Fibroblast of the aortic adventitia (primary cell): Measurements from ENCODE around the gene ABHD18. TPM values are rescaled to one million over a fixed set of nuclear protein-coding genes. Genes with fewer than 3 reads are reported as not detected.

ENCODE experiments used
- DNase-seq: peaks from one replicate; pipeline ENCODE4 v3.0.0-alpha.2; 2010; ENCODE audit warnings: low read depth
- H3K4me3 ChIP-seq: 2 replicates; pipeline ENCODE4 v1.5.1; 2011; ENCODE audit warnings: low read depth, mild to moderate bottlenecking, control low read depth, low read length, moderate library complexity
- total RNA-seq: library from RNA; depleted of rRNA; stranded (reverse); fragments of >200 nt; gene quantifications from 2 replicates; pipeline ENCODE4 v1.2.3, GENCODE V29; 2012; ENCODE audit warnings: low replicate concordance
- TF ChIP-seq, protein P1 (sequence below): IDR thresholded peaks from 2 replicates; pipeline ENCODE4 v1.5.1; 2011; ENCODE audit warnings: mild to moderate bottlenecking, low read length, control low read depth, inconsistent platforms; ENCODE audit not compliant: insufficient read depth

The ABHD18 gene
- total RNA-seq, 1 donor = 6.0 TPM

DNA sequence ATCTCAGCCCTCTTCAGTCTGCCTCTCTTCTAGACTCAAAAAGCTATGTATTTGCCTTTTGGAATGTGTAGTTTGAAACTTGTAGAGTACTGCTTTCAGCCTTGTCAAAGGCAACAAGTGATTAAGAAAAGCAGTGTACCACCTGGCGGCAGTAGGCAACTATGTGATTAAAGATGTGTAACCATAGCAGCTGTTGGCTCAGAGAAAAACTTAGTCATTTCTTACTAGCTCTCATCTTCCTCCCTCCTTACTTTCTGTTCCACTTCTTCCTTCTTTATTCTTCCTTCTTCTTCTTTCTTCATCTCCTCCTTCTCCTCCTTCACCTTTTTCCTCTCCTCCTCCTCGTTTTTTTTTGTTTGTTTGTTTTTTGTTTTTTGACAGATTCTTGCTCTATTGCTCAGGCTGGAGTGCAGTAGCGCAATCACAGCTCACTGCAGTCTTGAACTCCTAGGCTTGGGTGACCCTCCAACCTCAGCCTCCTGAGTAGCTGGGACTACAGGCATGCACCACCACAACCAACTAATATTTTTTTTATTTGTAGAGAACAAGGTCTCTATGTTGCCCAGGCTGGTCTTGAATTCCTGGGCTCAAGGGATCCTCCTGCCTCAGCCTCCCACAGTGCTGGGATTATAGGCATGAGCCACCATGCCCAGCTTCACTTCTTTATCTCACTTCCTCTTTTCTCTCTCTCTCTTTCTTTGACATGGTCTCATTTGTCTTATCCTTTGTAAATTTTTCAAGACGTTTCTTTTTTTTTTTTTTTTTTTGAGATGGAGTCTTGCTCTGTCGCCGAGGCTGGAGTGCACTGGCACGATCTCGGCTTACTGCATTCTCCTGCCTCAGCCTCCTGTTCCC is 32.6 kb downstream of the ABHD18 start:
- H3K4me3 ChIP-seq = no peak overlapping the region
- peak; percentile 51 for DNase-seq
- TF ChIP-seq, protein P1, sequence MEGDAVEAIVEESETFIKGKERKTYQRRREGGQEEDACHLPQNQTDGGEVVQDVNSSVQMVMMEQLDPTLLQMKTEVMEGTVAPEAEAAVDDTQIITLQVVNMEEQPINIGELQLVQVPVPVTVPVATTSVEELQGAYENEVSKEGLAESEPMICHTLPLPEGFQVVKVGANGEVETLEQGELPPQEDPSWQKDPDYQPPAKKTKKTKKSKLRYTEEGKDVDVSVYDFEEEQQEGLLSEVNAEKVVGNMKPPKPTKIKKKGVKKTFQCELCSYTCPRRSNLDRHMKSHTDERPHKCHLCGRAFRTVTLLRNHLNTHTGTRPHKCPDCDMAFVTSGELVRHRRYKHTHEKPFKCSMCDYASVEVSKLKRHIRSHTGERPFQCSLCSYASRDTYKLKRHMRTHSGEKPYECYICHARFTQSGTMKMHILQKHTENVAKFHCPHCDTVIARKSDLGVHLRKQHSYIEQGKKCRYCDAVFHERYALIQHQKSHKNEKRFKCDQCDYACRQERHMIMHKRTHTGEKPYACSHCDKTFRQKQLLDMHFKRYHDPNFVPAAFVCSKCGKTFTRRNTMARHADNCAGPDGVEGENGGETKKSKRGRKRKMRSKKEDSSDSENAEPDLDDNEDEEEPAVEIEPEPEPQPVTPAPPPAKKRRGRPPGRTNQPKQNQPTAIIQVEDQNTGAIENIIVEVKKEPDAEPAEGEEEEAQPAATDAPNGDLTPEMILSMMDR = peak; percentile 22

DNA sequence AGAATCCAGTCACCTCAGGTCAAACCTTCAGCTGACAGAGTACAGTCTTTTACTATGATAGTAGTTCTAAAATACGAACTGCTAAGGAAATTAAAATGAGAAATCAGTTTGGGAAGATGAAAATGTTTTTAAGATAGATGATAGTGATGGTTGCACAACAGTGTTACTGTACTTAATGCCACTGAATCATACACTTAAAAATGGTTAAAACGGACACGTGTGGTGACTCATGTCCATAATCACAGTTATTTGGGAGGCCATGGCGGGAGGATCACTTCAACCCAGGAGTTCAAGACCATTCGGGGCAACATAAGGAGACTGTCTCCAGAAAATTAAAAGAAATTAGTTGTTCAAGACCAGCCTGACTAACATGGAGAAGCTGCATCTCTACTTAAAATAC is 41.4 kb downstream of the ABHD18 start:
- DNase-seq = peak; percentile 4
- TF ChIP-seq, protein P1 = no peak
- no peak overlapping the region for H3K4me3 ChIP-seq

DNA sequence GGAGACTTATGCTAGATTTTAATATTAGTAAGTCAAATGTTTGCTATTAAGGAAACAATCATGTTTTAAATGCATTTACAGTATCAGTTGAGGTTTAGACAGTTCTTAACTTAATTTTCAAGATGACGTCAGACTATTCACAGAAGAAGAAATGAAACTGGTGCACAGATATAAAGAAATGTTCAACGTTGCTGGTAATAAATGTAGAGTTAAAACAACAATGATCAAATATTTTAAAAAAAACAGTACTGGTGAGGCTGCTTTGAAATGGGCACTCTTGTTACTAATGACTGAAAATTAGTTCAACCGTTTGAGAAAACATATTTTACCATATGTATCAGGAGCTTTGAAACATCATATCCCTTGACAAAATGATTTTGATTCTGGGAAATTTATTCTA is 44.2 kb downstream of the ABHD18 start:
- TF ChIP-seq, protein P1 = no peak
- no peak overlapping the region for H3K4me3 ChIP-seq
- DNase-seq = no peak

DNA sequence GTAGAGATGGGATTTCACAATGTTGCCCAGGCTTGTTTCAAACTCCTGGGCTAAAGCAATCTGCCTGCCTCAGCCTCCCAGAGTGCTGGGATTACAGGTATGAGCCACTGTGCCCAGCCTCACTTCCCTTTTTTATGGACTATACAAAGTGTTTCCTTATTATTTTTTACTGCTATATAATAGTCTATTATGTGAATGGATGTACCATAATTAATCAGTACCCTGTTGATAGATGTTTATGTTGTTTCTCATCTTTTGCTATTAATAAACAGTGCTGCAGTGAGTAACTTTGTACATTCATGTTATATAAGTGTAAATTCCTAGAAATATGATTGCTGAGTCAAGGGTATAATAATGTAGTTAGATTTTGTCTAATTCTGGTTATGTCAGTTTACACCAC is 60.1 kb downstream of the ABHD18 start:
- no peak overlapping the region for H3K4me3 ChIP-seq
- TF ChIP-seq, protein P1 = no peak
- no peak for DNase-seq

DNA sequence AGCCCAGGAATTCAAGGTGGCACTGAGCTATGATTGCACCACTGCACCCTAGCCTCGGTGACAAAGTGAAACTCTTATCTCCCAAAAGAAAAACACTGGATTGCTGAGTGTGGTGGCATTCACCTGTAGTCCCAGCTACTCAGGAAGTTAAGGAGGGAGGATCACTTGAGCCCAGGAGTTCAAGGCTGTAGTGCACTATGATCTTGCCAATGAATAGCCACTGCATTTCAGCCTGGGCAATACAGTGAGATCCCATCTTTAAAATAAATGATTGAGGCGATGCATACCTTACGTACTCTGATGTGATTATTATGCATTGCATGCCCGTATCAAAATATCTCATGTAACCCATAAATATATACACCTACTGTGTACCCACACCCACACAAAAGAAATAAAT is 64.7 kb downstream of the ABHD18 start:
- DNase-seq = no peak
- no peak overlapping the region for H3K4me3 ChIP-seq
- TF ChIP-seq, protein P1 = no peak

DNA sequence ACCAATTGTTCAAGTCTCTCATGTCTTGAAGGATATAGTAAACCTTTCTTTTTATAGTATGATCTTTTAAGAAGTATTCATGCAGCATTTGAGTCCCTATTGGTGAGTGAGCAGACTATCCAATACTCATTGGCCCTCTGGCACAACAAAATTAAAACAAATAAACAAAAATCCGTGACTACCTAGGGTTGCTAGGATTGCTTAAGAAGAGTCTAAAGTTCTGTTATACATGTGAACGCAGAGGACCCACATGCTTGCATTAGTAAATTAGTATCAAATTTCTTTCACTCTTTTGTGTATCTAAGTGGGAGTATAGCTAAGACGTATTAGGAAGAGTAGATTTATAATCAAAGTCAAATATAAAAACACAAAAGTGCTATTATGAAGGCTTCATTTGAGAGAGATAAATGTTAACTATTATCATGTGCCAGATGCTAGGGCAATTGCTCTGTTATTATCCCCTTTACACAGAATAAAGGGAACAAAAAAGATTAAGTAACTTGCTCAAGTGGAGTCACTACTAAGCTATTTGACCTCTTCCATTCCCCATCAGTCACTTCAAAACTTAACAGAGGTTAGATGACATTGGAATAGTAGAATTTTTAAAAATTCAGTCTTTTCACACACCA is 66.7 kb downstream of the ABHD18 start:
- no peak for DNase-seq
- H3K4me3 ChIP-seq = no peak overlapping the region
- TF ChIP-seq, protein P1 = no peak
